ENCODE measurements around the gene NTSR1. TPM values are rescaled to one million over a fixed set of nuclear protein-coding genes. Genes with fewer than 3 reads are reported as not detected.

NTSR1 gene
- total RNA-seq, 4 donors from 2014 or later = 0.06 to 0.09 TPM; not detected in 2

DNA sequence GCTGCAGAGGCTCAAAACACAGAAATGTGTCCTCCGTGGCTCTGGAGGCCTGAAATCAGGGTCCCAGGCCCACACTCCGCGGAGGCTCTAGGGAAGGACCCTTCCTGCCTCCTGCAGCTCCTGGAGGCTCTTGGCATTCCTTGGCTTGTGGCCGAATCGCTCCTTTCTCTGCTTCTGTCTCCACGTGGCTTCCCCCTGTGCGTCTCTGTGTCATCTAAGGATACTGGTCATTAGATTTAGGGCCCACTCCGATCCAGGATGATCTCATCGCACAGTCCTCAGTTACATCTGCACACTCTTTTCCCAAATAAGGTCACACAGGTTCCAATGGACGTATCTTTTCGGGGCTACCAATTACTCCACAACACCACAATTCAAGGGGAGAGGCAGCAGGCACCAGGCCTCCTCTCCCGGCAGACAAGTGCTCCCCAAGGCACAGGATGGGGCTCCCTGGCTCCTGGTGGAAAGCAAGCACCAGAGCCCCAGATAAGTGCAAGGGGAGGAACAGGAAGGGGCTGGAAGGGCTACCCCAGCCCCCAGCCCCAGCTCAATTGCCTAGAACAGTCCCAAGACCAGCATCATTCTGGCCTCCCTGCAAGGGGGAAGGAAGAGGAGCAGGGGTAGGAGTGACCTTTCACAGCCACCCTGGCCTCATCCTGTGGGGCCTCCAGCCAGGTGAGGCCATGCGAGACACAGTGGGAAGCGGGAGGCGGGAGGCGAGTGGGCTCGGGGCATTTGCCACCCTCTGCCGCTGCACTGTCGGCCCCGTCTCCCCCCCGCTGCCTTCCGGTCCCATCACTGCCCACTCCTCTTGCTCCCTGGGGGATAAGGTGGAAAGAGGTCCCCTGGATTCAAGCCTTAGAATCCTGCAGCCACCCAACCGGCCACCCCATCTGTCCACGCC, 16.3 kb downstream of the NTSR1 start:
- Histone ChIP-seq H3K4me3 (no peak overlapping the region), H3K27ac (no peak overlapping the region), H3K27me3 (peaks cover 0 to 100% (median 0%) of the 10 kb centered on the region in 4 donors), H3K4me1 (peaks cover 0 to 4% (median 0%) of the 10 kb centered on the region in 3 donors), H3K36me3 (no peaks in the 10 kb centered on the region), H3K9me3 (peaks cover 0 to 9% (median 0%) of the 10 kb centered on the region in 3 donors)
- DNase-seq = no peak
- TF ChIP-seq POLR2A (IDR thresholded peaks at IDR 0.05) = no peak
- TF ChIP-seq, protein P1, sequence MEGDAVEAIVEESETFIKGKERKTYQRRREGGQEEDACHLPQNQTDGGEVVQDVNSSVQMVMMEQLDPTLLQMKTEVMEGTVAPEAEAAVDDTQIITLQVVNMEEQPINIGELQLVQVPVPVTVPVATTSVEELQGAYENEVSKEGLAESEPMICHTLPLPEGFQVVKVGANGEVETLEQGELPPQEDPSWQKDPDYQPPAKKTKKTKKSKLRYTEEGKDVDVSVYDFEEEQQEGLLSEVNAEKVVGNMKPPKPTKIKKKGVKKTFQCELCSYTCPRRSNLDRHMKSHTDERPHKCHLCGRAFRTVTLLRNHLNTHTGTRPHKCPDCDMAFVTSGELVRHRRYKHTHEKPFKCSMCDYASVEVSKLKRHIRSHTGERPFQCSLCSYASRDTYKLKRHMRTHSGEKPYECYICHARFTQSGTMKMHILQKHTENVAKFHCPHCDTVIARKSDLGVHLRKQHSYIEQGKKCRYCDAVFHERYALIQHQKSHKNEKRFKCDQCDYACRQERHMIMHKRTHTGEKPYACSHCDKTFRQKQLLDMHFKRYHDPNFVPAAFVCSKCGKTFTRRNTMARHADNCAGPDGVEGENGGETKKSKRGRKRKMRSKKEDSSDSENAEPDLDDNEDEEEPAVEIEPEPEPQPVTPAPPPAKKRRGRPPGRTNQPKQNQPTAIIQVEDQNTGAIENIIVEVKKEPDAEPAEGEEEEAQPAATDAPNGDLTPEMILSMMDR (IDR thresholded peaks at IDR 0.05) = no peak
- WGBS, 2 donors = 75 to 84% methylated on average over 11 to 18 of the region's 24 CpGs
- intact Hi-C loops (cut with DNase I) = no loop called here

DNA sequence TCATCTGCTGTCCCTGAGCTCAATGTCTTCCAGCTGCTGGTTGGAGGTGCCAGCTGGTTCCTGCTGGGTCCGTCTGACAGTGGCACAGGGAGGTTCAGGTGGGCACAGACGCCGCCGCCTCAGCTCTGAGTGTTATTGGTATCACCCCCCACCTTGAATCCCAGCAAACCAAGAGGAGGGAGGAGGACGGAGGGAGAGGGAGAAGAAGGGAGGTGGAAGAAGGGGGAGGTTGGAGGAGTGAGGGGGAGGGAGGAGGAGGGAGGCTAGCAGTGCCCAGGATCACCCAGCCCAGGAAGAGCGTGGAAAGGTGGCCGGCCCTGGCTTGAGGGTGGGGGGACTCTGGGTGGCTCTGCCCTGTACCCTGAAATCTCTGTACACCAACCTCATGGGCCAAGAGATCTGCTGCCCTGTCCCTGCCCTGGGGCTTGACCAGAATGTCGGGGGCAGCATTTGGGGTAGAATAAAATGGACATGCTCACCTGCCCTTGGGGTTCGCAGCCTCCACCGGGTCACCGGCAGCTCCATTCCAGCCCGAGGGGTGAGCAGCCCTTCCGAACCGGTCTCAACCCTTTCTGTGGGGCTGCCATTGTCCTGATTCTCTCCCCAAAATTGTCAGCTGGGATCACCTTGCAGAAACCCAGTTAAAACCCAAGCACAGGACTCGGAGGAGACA, 17.1 kb downstream of the NTSR1 start:
- no peak for DNase-seq
- TF ChIP-seq POLR2A (IDR thresholded peaks at IDR 0.05) = no peak
- TF ChIP-seq, protein P1 (IDR thresholded peaks at IDR 0.05) = no peak
- 85 to 93% methylated on average over 8 to 11 of the region's 15 CpGs for WGBS, 2 donors

DNA sequence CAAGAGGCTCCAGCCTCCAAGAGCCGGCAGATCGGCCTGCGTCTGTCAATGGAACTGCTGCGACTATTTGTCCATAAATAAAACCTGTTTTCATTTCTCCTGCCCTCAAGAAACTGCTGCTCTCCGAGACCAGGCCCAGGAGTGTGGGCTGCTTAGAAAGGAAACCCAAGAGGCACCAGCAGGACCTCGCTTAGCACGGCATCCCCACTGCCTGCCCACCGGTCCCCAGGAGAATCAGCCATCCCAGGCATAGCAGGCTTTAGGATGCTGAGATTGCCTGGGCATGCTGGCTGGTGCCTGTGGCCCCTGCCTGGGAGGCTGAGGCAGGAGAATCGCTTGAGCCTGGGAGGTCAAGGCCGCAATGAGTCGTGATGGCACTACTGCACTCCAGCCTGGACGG, 17.6 kb downstream of the NTSR1 start:
- no peak for DNase-seq
- intact Hi-C loops (cut with DNase I) = no loop called here
- TF ChIP-seq, protein P1 (IDR thresholded peaks at IDR 0.05) = no peak
- no peak for TF ChIP-seq POLR2A (IDR thresholded peaks at IDR 0.05)
- Histone ChIP-seq H3K27ac (no peak overlapping the region), H3K4me3 (no peak overlapping the region), H3K27me3 (peaks cover 0 to 87% (median 0%) of the 10 kb centered on the region in 4 donors), H3K9me3 (peaks cover 0 to 4% (median 0%) of the 10 kb centered on the region in 3 donors), H3K36me3 (no peaks in the 10 kb centered on the region), H3K4me1 (peaks cover 0 to 4% (median 0%) of the 10 kb centered on the region in 3 donors)
- 76 to 89% methylated on average over 5 to 8 of the region's 12 CpGs for WGBS, 2 donors

More for the DNA sequence above, 17.1 kb downstream of the NTSR1 start:
- H3K27me3 ChIP-seq = peaks cover 0 to 93% (median 0%) of the 10 kb centered on the region in 4 donors
- H3K36me3 ChIP-seq = no peaks in the 10 kb centered on the region
- H3K4me3 ChIP-seq = no peak overlapping the region
- H3K4me1 ChIP-seq = peaks cover 0 to 4% (median 0%) of the 10 kb centered on the region in 3 donors
- H3K27ac ChIP-seq = no peak overlapping the region
- intact Hi-C loops (cut with DNase I) = no loop called here
- H3K9me3 ChIP-seq = peaks cover 0 to 9% (median 0%) of the 10 kb centered on the region in 3 donors

DNA sequence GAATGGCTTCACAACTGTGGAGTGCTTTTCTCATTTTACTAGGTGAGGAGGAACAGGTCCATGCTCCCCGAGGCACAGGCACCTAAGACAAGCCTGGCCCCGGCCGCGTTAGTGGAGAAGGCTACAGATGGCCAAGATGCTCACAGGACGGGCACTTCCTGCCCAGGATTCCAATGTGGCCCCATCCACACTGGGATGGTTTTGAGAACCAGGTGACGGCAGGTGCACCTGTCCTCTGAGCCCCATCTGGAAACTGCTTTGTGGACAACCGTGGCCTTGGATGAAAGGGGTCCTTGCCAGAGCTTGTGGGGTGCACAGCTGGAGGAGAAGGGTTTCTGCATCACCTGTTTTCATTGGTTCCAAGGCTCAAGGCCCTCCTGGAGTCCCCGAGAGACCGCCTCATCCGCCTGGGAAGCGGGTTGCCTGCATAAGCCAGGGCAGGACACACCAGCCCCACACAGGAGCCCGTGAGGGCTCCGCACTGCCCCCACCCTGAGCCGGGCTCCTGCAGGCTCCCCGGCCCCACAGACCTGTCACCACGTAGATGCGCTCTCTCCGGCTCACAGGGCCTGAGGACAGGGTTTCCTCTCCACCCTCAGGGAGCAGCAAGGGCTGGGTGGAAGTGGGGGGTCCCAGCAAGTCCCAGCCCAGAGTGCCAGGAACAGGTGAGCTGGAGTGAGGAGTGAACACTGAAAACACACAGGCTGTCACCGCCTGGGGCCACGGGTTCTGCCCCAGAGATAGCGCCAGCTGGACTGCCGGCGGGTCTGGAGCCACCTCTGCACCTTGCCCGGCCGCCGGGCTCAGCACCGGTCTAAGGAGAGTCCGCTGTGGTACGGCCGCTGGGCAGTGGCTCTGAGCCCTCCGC, 18.3 kb downstream of the NTSR1 start:
- Histone ChIP-seq H3K9me3 (peaks cover 0 to 2% (median 0%) of the 10 kb centered on the region in 3 donors), H3K4me3 (no peak overlapping the region), H3K27ac (no peak overlapping the region), H3K27me3 (peaks cover 0 to 81% (median 0%) of the 10 kb centered on the region in 4 donors), H3K4me1 (peaks cover 0 to 4% (median 0%) of the 10 kb centered on the region in 3 donors), H3K36me3 (no peaks in the 10 kb centered on the region)
- TF ChIP-seq POLR2A (IDR thresholded peaks at IDR 0.05) = no peak
- TF ChIP-seq, protein P1 (IDR thresholded peaks at IDR 0.05) = no peak
- intact Hi-C loops (cut with DNase I) = no loop called here
- DNase-seq = no peak
- WGBS, 2 donors = 85 to 88% methylated on average over 5 to 8 of the region's 31 CpGs
